ENCODE results near the gene RPRD1B.

The RPRD1B gene

DNA sequence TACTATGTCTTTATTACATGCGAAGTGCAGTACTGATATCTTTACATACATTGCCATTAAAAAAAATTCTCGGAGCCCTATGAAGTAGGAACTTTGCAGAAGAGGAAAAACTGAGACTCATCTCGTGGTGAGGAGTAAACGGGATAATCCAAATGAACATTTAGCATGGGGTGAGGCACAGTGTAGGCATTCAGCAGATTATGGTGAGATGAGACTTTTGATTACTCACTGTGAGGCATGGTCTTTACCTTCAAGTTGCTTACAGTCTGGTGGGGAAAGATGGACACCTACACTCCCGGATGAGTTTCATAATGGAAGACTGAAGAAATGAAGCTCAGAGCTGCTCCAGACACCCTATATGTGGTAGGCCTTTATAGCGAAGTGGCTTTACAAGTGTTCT, 1.4 kb downstream of the RPRD1B start:
- no peak for DNase-seq (ENCODE audit: low read depth in 2 of 3, low spot score in 2 of 3)

DNA sequence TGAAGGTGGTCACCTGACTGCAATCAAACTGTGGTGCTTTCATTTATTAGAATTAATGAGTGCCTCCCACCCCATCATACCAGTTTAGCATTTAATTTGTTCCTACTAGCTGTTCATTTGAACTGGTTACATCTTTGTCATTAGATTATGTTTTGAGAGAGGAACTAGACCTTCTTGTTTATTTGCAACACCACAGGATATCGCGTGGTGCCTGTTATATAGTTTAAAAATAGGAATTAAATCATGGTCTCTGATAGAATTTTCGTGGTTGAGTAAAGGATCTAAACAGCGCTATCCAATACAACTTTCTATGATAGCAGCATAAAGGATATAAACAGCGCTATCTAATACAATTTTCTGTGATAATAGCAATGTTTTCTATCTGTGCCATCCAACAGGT, 2.8 kb downstream of the RPRD1B start:
- no peak for DNase-seq (ENCODE audit: low read depth in 2 of 3, low spot score in 2 of 3)

DNA sequence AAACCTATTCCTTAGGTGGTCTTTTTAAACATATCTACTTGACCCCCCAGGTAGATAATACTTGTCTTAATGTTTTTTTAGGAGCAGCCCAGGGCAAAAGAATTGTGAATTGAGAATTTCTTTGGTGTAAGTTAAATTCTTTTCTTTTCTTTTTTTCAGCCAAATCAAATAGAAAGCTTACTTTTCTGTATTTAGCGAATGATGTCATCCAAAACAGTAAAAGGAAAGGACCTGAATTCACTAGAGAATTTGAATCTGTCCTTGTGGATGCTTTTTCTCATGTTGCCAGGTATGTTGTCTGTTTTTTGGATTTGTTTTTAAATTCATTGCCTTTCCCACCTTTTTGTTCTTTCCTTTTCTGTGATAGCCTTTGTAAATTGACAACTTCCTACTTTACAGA, 6.7 kb downstream of the RPRD1B start:
- DNase-seq (ENCODE audit: low read depth in 2 of 3, low spot score in 2 of 3): no peak

DNA sequence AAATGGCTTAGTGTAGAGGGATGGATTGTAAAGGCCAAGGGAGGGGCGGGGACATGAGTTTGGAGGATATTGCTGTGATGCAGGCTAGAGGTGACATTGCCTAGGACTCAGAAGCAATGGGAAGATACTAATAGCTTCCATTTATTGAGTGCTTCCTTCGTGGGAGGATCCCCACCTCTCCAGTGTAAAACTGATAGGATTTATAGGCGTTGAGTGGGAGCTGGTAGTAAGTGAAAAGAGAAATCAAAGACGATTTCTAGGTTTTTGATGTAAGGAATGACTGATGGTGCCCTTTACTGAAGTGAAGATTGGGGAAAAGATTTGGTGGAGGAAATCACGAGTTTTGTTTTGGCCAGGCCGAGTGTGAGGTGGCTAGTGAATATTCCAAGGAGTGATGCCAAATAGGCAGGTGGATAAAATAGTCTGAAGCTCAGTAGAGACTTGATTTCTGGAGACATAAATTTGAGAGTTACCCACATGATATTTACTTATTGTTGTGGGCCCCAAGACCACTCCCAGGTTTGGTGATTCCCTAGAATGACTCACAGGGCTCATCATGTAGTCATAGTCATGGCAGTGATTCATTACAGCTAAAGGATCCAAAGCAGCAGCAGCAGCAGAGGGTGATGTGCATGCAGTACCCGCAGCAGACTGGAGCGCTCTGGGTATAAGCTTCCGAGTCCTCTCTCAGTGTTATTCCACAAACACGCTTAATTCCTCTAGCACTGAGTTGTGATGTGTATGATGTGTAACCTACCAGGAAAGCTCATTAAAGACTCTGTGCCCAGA, 10.2 kb downstream of the RPRD1B start:
- no peak for DNase-seq (ENCODE audit: low read depth in 2 of 3, low spot score in 2 of 3)

DNA sequence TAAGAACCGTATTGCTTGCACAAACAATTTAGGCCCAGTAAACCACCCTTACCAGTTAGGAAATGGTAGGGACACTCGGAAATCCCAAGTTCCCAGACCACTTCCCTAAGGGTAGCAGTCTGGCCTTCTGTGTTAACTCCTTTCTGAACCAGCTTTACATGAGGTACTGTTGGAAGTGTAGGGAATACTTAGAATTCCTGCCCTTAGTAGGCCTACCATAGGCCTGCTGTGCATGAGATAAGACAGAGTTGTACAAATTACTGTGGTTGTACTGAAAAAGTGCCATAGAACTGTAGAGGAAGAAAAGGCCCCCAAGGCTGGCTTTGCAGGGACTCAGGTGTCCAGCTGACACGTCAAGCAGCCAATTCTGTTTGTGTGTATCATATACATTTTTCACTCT, 11.1 kb downstream of the RPRD1B start:
- DNase-seq (ENCODE audit: low read depth in 2 of 3, low spot score in 2 of 3): no peak

DNA sequence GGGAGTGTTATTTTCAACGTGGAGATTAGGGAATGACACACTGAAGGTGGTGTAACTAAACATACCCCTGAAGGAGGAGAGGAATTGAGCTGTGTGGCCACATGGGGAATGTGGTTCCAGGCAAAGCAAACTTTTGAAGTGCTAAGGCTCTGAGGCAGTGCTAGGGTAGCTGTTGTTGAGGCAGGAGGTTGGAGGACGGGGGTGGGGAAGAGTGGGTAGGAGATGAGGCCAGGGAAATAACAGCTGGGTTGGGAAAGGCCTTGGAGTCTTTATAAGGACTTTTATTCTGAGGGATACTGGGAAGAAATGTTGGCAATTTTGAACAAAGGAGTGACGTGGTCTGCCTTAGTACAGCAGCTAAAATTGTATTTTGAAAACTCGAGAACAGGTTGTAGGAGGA, 13.0 kb downstream of the RPRD1B start:
- no peak for DNase-seq (ENCODE audit: low read depth in 2 of 3, low spot score in 2 of 3)

DNA sequence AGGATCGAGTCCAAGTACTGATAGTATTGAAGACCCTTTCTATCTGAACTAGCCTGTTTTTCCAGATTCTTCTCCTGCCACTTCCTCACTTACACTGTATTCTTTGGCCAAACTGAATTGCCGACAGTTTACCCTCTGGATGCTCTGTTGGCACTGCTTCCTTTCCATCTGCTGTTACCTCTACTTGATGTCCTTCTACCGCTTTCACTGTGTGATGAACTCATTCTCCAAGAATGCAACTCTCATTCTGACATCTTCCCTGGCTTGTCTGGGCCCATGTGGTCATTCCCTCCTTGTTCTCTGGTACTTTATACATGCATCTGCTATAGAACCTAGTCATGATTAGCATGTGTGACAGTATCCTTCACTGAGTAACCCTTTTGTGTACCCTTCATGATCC, 16.3 kb downstream of the RPRD1B start:
- DNase-seq (ENCODE audit: low read depth in 2 of 3, low spot score in 2 of 3): no peak

DNA sequence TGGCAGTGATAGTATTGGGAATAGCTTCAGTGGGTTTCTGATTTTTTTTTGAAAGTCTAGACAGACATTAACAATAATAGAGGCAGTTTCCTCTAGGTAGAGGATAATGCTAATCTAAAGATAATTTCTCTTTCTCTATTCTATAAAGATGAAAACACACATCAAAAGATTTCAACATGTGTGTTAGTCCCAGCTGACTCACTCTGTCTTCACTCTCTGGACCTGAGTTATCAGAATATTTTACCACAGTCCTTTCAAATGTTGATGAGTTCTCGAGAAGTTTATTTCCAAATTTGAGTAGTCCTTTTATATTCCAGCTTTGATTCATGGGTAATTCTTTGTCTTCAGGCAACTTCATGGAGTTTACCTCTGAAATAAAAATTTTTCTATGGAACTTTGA, 17.1 kb downstream of the RPRD1B start:
- no peak for DNase-seq (ENCODE audit: low read depth in 2 of 3, low spot score in 2 of 3)

DNA sequence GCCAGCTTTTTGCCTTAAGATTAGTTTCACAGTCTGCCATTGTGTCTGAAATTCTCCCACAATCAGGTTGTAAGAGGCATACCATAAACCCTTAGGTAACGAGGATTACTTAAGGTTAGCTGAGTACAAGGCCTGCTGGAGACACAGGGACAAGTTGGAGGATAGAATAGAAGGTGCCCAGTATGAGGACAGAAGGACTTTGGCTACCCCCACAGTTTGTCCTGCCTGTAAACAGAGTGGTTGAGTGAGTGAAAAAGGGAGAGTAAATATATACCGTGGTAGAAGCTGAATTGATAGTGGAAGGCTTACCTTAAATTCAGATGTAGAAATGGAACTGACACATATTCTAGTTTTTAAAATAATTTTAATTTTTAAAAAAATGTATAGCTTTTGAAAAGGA, 19.3 kb downstream of the RPRD1B start:
- no peak for DNase-seq (ENCODE audit: low read depth in 2 of 3, low spot score in 2 of 3)

DNA sequence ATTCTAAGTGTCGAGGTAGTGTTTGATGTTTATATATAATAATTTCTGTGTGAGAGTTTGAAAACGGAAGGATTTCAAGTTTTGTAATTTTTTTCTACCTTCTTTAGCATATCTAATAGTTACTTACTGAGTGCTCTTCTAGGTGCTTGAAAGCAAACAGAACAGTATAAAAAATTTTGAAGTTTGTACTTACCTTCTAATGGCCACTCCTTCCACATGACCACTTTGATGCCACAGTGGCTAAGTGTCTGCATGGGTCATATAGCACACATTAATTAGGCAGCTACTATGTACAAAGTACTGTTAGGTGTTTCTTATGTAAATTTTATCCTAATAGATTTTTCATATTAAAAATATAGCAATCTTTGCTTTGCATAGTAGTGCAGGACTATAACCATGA, 21.1 kb downstream of the RPRD1B start:
- DNase-seq (ENCODE audit: low read depth in 2 of 3, low spot score in 2 of 3): no peak

DNA sequence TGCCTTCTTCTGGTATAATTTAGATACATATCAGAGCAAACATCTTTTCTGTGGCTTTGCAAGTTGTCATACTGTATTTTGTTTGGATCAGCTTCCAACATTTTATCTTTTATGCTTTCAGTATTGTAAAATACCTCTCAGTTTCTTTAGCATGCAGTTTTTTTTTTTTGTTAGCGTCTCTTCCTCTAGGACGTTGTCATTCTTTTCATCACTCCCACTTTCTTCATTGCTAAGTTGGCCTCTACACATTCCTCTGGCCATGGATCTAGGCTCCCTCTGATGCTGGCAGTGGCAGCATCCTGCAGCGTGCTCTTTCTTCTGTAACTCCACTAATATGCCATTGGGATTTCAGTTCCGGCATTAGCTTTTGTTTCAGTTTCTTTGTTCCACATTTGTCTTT, 21.7 kb downstream of the RPRD1B start:
- DNase-seq (ENCODE audit: low read depth in 2 of 3, low spot score in 2 of 3): no peak

DNA sequence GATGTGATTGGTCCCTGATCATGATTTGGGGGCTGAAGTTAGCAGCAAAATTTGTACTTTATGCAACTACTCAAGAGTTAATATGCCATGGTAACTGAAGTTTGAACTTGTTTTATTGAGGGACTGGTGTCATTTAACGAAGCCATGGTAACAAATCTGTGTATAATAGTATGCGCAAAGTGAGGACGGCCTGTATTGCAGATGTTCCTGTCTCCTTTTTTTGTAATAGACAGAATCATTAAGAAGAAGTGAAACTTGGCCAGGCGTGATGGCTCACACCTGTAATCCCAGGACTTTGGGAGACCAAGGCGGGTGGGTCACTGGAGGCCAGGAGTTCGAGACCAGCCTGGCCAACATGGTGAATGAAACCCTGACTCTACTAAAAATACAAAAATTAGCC, 22.3 kb downstream of the RPRD1B start:
- no peak for DNase-seq (ENCODE audit: low read depth in 2 of 3, low spot score in 2 of 3)

DNA sequence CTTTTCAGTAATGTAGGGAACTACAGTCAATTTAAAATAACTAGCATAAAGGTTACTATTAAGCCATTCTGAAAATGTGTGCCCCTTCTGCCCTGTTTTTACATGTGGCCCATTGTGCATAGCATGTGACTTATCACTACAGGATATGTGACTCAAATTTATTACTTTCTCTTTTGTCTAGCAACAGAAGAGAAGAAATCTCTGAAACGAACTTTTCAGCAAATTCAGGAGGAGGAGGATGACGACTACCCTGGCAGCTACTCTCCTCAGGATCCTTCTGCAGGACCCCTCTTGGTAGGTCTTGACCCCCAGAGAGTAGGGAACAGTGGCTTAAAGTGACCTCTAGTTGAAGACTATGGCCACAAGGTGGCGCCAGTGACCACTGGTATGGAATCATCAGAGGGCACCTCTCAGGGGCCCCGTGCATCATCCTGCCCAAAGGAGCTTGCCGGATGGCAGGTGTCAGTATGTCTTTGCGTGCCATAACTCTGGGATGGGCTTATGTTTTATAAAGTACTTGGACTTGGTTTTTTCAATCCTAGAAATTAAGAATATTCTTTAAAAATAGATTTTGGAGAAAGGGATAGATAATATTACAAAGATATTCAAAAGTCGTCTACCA, 23.9 kb downstream of the RPRD1B start:
- peak; percentile 32 to 61 (median 60) for DNase-seq (ENCODE audit: low read depth in 2 of 3, low spot score in 2 of 3)

DNA sequence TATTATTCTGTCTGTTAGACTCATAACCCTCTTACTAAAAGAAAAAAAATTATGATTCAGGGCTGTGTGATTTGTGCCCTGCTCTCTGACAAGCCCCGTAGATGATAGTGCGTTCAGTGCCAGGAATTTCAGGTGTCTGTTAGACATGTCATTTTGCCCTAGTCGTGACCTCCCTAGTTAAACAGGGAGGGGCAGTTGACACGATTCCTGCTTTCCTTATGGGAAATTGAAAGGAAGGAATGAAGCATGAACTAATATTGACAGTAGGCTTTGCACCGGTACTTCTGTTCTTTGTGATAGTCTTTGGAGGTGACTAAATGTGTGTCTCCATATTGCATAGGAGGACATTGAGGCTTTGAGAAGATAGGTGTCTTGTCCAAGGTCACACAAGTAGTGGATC, 26.3 kb downstream of the RPRD1B start:
- DNase-seq (ENCODE audit: low read depth in 2 of 3, low spot score in 2 of 3): no peak

DNA sequence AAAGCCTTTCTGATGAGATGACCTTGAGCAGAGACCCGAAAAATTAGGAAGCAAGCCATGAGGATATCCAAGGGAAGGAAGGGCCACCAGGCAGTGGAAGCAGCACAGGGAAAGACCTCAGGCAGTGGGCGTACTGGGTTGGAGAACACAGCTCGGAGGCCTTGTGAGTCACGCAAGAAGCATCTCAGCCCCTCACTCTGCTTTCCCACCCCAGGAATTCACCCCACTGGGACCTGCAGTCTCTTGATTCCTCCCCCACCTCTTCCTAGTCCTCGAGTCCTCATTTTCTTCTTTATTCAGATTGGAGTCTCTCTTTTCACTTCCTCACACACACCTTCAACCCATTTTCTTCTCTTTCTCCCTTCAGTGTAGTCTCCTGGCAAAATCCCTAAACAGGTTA, 27.0 kb downstream of the RPRD1B start:
- no peak for DNase-seq (ENCODE audit: low read depth in 2 of 3, low spot score in 2 of 3)

DNA sequence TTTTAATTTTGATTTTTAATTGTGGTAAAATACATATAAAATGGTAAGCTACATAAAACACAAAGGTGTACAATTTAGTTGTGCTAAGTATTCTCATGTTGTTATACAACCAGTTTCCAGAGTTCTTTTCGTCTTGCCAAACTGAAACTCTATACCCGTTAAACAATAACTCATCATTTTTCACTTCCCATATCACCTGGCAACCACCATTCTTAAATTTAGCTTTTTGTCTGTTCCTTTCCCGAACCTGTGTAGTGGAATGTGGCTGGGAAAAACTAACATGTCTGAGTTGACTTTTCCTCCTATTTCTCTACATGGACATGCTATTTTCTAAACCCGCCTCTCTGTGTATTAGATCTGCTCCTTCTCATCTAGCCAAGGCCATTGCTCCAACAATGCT, 27.6 kb downstream of the RPRD1B start:
- no peak for DNase-seq (ENCODE audit: low read depth in 2 of 3, low spot score in 2 of 3)

DNA sequence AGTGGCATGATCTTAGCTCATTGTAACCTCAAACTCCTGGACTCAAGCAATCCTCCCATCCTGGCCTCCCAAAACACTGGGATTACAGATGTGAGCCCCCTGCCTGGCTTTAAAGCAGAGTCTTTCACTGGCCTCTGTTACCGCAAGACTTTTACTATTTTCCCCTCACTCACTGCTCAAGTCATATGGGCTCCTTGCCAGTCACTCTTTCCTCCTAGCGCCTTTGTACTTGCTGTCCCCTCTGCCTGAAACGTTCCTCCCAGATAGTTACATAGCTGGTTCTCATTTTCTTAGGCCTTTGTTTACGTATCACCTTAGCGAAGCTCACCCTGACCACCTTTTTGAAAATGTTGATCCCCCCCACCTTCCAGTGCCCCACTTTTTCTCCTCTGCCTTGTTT, 29.3 kb downstream of the RPRD1B start:
- DNase-seq (ENCODE audit: low read depth in 2 of 3, low spot score in 2 of 3): no peak

DNA sequence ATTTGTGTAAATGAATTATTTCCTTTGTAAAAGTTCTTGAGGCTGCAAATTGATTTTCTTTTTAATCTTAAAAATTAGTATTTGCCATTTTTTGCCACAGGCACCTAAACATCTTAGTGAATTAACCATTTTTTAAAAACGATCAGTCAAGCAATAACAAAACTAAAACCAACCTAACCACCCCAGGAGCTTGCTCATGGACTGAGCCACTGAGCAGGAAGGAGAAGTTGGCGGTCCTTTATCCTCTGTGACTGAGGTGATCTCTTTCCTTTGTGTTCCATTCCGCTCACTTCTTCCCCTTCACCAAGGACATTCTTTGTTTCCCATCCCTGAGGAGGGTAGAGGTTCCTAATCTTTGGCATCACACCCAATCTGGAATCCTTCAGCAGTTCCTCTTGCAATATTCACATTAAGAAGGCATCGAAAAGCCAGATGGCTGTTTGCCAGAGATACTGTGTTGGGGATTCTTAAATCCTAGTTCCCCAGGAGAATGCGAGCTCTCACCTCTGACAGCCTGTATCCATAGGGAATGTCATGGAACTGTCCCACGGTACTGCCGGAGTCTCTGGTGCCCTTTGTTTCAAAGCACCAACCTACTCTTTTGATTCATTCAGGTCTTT, 30.5 kb downstream of the RPRD1B start:
- no peak for DNase-seq (ENCODE audit: low read depth in 2 of 3, low spot score in 2 of 3)

DNA sequence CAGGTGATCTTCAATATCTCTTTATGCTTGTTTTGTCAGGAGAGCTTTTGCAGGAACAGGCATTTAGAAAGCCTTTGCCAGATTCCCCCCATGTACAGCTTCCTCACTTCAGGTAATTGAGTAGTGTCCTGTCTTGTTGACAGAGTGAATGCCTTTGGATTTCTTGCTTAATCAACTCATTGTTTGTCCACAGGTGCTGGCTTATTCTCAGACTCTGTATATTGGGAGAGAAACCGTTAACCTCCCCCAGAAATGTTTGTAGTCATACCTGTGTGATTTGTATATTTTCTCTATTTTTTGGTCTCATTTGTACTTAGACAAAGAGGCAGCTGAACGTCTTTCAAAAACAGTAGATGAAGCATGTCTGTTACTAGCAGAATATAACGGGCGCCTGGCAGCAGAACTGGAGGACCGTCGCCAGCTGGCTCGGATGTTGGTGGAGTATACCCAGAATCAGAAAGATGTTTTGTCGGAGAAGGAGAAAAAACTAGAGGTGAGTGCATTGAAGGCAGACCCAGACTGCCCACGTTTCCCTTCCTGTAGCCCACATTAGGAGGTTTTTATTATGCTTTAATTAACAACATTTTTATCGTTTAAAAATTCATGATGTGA, 32.3 kb downstream of the RPRD1B start:
- DNase-seq (ENCODE audit: low read depth in 2 of 3, low spot score in 2 of 3): no peak

DNA sequence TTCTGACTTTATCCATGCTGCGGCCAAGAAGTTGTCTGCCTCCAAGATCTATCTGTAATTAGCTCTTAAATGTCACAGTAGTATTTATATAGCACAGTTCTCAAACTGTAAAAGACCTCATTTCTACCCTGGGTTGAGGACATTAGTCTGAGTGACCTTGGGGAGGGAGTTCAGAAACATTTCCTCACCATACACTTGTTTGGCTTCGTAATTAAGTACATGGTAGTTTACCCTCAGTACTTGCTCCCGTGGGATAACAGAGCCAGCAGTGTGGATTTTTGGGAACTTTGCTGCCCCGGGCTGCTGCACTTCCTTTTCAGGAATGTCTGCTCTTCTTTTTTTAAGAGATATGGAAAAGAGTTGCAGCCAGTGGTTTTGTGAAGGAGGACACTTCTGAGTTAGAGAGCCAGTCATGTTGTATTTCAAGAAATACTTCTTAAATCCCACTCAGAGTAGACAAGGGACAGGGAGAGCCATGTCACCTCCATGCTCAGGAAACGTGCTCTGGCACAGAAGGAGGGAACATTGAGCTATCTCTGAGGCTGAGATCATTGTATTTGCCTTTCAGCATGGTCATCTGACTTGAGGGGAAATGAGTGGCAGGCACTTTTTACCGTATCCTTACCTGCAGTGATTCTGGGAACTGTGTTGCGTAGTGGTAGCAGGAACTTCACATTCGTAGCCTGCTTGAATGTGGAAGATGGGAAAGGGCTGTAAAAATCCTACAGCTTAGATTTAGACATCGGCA, 33.6 kb downstream of the RPRD1B start:
- DNase-seq (ENCODE audit: low read depth in 2 of 3, low spot score in 2 of 3): no peak

DNA sequence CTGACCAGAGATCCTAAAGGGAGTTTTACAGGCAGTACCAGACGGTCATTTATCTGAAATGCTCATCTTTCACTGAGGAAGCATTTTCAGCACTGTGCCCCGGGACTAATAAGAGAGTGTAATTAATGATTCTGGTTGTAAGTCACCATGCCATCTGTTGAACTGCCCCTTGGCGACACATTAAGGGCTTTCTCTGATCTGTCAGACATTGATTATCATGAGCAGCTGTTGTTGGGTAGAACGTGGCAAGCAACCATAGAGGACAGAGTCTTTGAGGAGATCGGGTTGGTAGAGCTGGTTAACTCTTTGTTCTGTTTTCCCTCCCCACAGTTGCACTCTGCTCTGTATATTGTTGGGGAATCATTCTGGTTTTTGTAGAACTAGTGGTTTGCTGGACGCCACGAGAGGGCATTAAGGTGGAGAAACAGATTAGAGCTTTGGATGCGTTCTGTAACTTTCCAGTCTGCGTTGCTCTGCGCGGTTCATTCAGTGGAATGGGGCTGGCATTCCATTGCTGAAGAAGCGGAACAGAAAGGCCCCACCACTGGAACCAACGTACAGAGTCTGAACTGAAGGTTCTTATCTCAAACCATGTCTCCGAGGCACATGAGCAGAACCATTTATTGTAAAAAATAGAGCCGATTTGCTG, 34.3 kb downstream of the RPRD1B start:
- no peak for DNase-seq (ENCODE audit: low read depth in 2 of 3, low spot score in 2 of 3)
